Measurements from ENCODE around the gene SALL1. TPM values are rescaled to one million over a fixed set of nuclear protein-coding genes. Genes with fewer than 3 reads are reported as not detected.

The SALL1 gene
- total RNA-seq, 6 experiments from 2014 or later: 10.6 to 15.4 (median 12.6) TPM

DNA sequence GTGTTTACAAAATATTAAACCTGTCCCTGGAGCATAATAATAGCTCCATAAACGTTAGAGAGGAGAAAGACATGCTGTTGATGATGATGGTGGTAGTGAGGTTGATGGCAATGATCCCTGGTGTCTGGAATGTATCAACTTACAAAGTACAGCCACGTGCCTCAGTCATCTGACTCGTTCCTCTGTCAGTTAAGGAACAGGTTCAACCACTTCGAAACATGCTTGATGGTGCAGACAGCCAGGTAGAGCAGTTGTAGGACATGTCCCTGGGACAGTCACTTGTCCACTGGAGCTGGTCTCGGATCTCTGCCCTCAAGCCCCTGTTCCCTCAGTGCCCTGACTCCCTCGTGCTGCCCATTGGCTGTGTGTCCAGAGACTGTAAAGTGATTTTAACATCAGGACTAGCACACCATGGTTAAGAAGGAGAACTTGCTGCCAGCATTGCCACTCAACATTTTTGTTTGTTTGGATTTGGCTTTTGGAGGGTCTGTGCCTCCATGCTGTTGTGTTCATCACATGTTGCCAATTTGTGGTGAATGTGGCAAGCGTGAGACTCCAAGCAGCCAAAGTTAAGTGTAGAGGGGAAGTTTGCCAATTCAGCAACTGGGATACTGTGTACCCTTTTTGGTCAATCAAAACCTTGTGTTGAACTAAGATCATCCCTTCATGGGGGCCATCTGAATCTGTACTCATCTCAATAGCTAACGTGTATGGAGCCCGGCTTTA, 16.3 kb upstream of the SALL1 start:
- Mint-ChIP-seq H3K36me3 (ENCODE audit: low read depth) (no peaks in the 10 kb centered on the region), H3K27ac (no peak overlapping the region), H3K27me3 (ENCODE audit: insufficient read depth) (no peaks in the 10 kb centered on the region; the same call in none of the 2 replicates), H3K4me3 (no peak overlapping the region), H3K4me1 (ENCODE audit: low read depth) (peaks cover 46% of the 10 kb centered on the region), H3K9me3 (no peaks in the 10 kb centered on the region)
- DNase-seq: no peak
- no peak for TF ChIP-seq CTCF (IDR thresholded peaks at IDR 0.05)

- no peak overlapping the region for H3K4me3 Mint-ChIP-seq
- H3K27ac Mint-ChIP-seq: no peak overlapping the region
- H3K36me3 Mint-ChIP-seq (ENCODE audit: low read depth): no peaks in the 10 kb centered on the region
- no peaks in the 10 kb centered on the region for H3K9me3 Mint-ChIP-seq
- peaks cover 54% of the 10 kb centered on the region for H3K4me1 Mint-ChIP-seq (ENCODE audit: low read depth)
- TF ChIP-seq CTCF (IDR thresholded peaks at IDR 0.05): no peak
- no peaks in the 10 kb centered on the region; the same call in none of the 2 replicates for H3K27me3 Mint-ChIP-seq (ENCODE audit: insufficient read depth)
- DNase-seq: no peak
These were observed 15.5 kb upstream of the SALL1 start for GRCh38 chr16:51166541-51166940.

- Mint-ChIP-seq H3K9me3 (no peaks in the 10 kb centered on the region), H3K36me3 (ENCODE audit: low read depth) (no peaks in the 10 kb centered on the region), H3K27ac (no peak overlapping the region), H3K27me3 (ENCODE audit: insufficient read depth) (no peaks in the 10 kb centered on the region; the same call in none of the 2 replicates), H3K4me3 (no peak overlapping the region), H3K4me1 (ENCODE audit: low read depth) (peaks cover 59% of the 10 kb centered on the region)
- no peak for TF ChIP-seq CTCF (IDR thresholded peaks at IDR 0.05)
- DNase-seq: no peak
These were observed 15.0 kb upstream of the SALL1 start for GRCh38 chr16:51166091-51166490.

- DNase-seq: no peak
- Mint-ChIP-seq H3K9me3 (no peaks in the 10 kb centered on the region), H3K4me1 (ENCODE audit: low read depth) (peaks cover 66% of the 10 kb centered on the region), H3K27ac (peak overlapping the region; percentile 89), H3K4me3 (no peak overlapping the region), H3K36me3 (ENCODE audit: low read depth) (no peaks in the 10 kb centered on the region), H3K27me3 (ENCODE audit: insufficient read depth) (no peaks in the 10 kb centered on the region; the same call in none of the 2 replicates)
- TF ChIP-seq CTCF (IDR thresholded peaks at IDR 0.05): no peak
These were observed 14.0 kb upstream of the SALL1 start for GRCh38 chr16:51165043-51165442.

- no peaks in the 10 kb centered on the region; the same call in none of the 2 replicates for H3K27me3 Mint-ChIP-seq (ENCODE audit: insufficient read depth)
- H3K9me3 Mint-ChIP-seq: no peaks in the 10 kb centered on the region
These were observed 13.5 kb upstream of the SALL1 start for GRCh38 chr16:51164574-51164973.

More at GRCh38 chr16:51164574-51164973, 13.5 kb upstream of the SALL1 start:
- peak; percentile 25; the same call in 1 of the 2 replicates for TF ChIP-seq CTCF (IDR thresholded peaks at IDR 0.05)
- H3K36me3 Mint-ChIP-seq (ENCODE audit: low read depth): no peaks in the 10 kb centered on the region
- H3K27ac Mint-ChIP-seq: peak overlapping the region; percentile 89
- peaks cover 70% of the 10 kb centered on the region for H3K4me1 Mint-ChIP-seq (ENCODE audit: low read depth)
- peak overlapping the region; percentile 58 for H3K4me3 Mint-ChIP-seq
- no peak for DNase-seq
